ENCODE data around the gene MPPED2.

DNA sequence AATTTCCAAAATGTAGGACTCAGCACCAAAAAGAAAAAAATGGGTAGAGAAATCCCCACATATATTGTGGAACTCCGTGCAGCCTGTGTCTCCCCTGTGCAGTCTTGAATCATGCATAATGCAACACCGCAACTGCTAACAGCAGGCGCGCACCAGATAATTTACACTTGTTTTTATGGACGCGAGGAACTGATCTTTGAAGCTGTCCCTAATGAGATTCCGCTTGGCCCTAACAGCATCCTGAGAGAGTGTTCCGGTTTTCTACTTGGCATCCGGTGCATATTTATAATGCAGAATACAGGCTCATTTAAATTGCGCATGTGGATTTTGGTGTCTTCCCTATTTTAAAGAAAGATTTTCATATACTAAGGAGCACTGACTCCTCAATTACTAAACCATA, 21.1 kb downstream of the MPPED2 start:
- TF ChIP-seq, protein P1, sequence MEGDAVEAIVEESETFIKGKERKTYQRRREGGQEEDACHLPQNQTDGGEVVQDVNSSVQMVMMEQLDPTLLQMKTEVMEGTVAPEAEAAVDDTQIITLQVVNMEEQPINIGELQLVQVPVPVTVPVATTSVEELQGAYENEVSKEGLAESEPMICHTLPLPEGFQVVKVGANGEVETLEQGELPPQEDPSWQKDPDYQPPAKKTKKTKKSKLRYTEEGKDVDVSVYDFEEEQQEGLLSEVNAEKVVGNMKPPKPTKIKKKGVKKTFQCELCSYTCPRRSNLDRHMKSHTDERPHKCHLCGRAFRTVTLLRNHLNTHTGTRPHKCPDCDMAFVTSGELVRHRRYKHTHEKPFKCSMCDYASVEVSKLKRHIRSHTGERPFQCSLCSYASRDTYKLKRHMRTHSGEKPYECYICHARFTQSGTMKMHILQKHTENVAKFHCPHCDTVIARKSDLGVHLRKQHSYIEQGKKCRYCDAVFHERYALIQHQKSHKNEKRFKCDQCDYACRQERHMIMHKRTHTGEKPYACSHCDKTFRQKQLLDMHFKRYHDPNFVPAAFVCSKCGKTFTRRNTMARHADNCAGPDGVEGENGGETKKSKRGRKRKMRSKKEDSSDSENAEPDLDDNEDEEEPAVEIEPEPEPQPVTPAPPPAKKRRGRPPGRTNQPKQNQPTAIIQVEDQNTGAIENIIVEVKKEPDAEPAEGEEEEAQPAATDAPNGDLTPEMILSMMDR (IDR thresholded peaks at IDR 0.05): no peak
- TF ChIP-seq POLR2A (IDR thresholded peaks at IDR 0.05): no peak
